Activated T-helper 2 cell treated with anti-CD3 and anti-CD28 coated beads, Interferon-gamma antibody, Interleukin-2, Interleukin-4, amounts not matched to agents 10 μg/mL and 5 μg/mL and 100 μg/mL, durations not matched to agents 14 hours and 24 hours and 36 hours (primary cell): ENCODE results near the gene DPYSL4. TPM values are rescaled to one million over a fixed set of nuclear protein-coding genes. Genes with fewer than 3 reads are reported as not detected.

ENCODE experiments used
- DNase-seq: peaks from one replicate; pipeline ENCODE4 v3.0.0; 2021; ENCODE audit warnings: low spot score
- H3K27ac Mint-ChIP-seq: one replicate; pipeline ENCODE4 v1.8.0; 2021; ENCODE audit warnings: mixed read lengths
- H3K27me3 Mint-ChIP-seq: one replicate; pipeline ENCODE4 v1.8.0; 2021; ENCODE audit warnings: low read depth, mixed read lengths
- H3K36me3 Mint-ChIP-seq: one replicate; pipeline ENCODE4 v1.8.0; 2021; ENCODE audit warnings: low read depth, mixed read lengths
- H3K4me1 Mint-ChIP-seq: one replicate; pipeline ENCODE4 v1.8.0; 2021; ENCODE audit warnings: low read depth, mixed read lengths
- H3K4me3 Mint-ChIP-seq: one replicate; pipeline ENCODE4 v1.8.0; 2021; ENCODE audit warnings: low read depth, mild to moderate bottlenecking, moderate library complexity, mixed read lengths
- H3K9me3 Mint-ChIP-seq: one replicate; pipeline ENCODE4 v1.8.0; 2021; ENCODE audit warnings: mixed read lengths
- intact Hi-C: fragments of 100-400 bp; cut with micrococcal nuclease; formaldehyde crosslinking; loops from one replicate; pipeline ENCODE4 v1.15.1; 2023
- total RNA-seq: library from RNA; stranded (reverse); gene quantifications from 2 replicates; pipeline ENCODE4 v1.2.3, GENCODE V29; 2022

DPYSL4 gene
- total RNA-seq, 1 donor from 2014 or later = 17.9 TPM

DNA sequence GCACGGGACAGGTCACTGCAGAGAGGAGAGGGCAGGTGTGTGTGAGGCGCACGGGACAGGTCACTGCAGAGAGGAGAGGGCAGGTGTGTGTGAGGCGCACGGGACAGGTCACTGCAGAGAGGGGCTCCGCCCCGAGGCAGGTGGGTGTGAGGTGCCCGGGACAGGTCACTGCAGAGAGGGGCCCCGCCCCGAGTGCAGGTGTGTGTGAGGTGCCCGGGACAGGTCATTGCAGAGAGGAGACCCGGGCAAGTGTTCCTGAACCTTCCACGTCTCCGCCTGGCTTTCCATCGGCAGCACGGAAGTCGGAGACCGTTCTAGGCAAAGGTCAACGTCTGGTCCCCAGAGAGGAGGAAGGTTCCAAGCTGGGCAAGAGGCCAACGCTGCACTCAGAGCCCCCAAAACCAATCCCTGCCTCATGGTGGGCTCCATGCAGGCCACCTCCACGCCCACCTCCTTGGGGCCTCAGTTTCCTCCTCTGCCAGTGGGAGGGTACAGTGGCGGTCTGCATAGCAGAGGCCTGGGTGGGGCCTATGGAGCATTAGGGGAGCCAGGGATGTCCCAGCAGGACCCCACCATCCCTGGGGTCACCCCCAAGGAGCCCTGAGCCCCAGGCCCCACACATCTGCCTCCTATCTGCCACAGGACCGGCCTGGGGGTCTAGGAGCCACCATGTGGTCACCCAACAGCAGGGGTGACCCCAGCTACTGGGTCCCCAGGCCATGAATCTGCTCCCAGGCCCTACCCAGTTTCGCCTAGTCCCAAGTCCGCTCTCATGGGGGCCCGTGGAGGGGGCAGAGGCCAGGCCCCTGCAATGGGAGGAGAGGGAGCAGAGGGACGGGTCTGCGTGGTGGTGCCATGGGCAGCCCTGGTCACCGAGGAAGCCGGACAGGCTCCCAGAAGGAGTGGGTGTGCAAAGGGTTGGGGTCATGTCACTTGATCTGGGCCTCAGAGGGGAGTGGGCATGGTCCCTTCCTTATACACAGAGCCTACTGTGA is 64.0 kb downstream of the DPYSL4 start:
- Mint-ChIP-seq H3K4me3 (no peak overlapping the region), H3K27me3 (no peaks in the 10 kb centered on the region), H3K36me3 (no peaks in the 10 kb centered on the region), H3K27ac (no peak overlapping the region), H3K4me1 (no peaks in the 10 kb centered on the region), H3K9me3 (no peaks in the 10 kb centered on the region)
- intact Hi-C loops = no loop called here
- no peak for DNase-seq

DNA sequence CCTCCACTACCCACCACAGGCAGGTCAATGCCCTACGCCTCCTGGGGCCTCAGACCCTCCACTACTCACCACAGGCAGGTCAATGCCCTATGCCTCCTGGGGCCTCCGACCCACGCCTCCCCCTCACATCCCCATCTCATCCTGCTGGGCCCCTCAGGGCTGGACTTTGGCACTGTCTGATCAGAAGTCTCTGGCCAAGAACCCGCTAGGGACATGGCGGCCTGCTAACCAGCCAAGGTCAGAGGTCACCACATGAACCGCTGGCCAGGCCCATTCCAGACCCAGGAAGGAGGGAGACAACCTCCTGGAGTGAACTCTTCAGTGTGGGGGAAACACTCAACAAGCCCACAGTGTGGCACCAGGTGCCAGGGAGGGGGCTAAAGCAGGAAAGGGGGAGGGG is 65.2 kb downstream of the DPYSL4 start:
- Mint-ChIP-seq H3K4me1 (no peaks in the 10 kb centered on the region), H3K36me3 (no peaks in the 10 kb centered on the region), H3K27ac (no peak overlapping the region), H3K9me3 (no peaks in the 10 kb centered on the region), H3K27me3 (no peaks in the 10 kb centered on the region), H3K4me3 (no peak overlapping the region)
- intact Hi-C loops = no loop called here
- no peak for DNase-seq

DNA sequence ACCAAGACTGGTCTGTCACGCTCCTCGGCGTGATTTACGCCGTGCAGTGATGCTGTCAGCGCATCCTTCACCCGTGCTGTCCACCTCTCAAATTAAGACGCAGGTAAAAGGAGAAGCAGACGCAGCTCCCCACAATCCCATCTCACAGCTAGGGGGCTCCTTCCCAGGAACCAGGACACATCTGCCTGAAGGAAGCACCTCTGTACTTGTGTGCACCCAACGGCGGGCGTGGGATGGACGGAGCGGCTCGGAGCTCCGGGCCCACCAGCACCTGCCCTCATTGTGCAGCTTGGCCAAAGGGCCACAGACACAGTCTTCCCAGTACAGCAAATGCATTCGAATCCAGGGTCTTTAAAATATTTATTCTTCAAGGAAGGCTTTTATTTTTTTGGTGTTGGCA is 65.7 kb downstream of the DPYSL4 start:
- intact Hi-C loops = no loop called here
- Mint-ChIP-seq H3K27me3 (no peaks in the 10 kb centered on the region), H3K36me3 (no peaks in the 10 kb centered on the region), H3K9me3 (no peaks in the 10 kb centered on the region), H3K4me3 (no peak overlapping the region), H3K4me1 (no peaks in the 10 kb centered on the region), H3K27ac (no peak overlapping the region)
- no peak for DNase-seq

DNA sequence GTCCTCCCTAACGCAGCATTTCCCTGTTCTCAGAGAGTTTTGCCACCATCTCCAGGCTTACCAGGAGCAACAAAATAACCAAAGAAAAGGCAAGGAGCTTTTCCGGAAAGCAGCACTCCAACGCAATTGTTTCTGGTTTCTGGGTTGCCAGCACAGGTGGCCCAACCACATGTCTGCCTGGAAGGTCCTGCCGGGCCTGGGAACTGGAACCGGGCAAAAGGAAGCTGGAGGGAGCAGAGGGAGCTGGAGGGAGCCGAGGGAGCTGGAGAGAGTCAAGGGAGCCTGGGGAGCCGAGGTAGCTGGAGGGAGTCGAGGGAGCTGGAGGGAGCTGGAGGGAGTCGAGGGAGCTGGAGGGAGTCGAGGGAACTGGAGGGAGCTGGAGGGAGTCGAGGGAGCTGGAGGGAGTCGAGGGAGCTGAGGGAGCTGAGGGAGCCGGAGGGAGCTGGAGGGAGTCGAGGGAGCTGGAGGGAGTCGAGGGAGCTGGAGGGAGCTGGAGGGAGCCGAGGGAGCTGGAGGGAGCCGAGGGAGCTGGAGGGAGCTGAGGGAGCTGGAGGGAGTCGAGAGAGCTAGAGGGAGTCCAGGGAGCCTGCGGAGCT is 66.4 kb downstream of the DPYSL4 start:
- Mint-ChIP-seq H3K9me3 (no peaks in the 10 kb centered on the region), H3K4me1 (no peaks in the 10 kb centered on the region), H3K27ac (no peak overlapping the region), H3K36me3 (no peaks in the 10 kb centered on the region), H3K27me3 (no peaks in the 10 kb centered on the region), H3K4me3 (no peak overlapping the region)
- intact Hi-C loops = no loop called here
- no peak for DNase-seq

DNA sequence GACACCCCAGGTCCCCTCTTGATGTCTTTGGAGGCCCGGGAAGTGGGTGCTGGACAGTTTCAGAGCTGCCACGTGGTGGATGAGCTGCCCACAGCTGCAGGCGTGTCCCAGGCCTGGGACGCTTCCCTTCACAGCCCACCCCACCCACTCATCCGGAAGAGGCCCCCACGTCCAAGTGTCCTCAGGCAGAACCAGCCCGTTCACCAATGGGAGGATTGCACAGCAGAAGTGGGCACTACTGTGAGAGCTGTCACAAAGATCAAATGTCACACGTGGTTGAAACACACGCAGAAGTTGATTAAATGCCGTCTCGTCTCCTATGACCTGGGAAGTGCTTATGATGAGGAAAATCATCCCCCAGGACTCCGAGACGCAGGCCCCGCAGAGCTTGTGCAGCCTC is 68.1 kb downstream of the DPYSL4 start:
- H3K4me3 Mint-ChIP-seq = no peak overlapping the region
- DNase-seq = no peak
- no peaks in the 10 kb centered on the region for H3K27me3 Mint-ChIP-seq

More for the DNA sequence above, 68.1 kb downstream of the DPYSL4 start:
- intact Hi-C loops = no loop called here
- no peak overlapping the region for H3K27ac Mint-ChIP-seq
- no peaks in the 10 kb centered on the region for H3K36me3 Mint-ChIP-seq
- no peaks in the 10 kb centered on the region for H3K9me3 Mint-ChIP-seq
- H3K4me1 Mint-ChIP-seq = no peaks in the 10 kb centered on the region

Other genes starting within 250 kb of the DPYSL4 start
- gene BNIP3, start 205.0 kb upstream of the DPYSL4 start, total RNA-seq = 93.3 and 99.0 TPM in 2 replicates
- gene JAKMIP3, start 121.0 kb upstream of the DPYSL4 start, total RNA-seq = 1.3 TPM in 2 replicates
- 17.3 and 18.8 TPM in 2 replicates for gene STK32C, start 121.0 kb downstream of the DPYSL4 start, total RNA-seq
- 2.8 and 3.5 TPM in 2 replicates for gene LRRC27, start 145.2 kb downstream of the DPYSL4 start, total RNA-seq
- gene PWWP2B, start 210.3 kb downstream of the DPYSL4 start, total RNA-seq = 3.8 TPM in 2 replicates